Natural killer cell (primary cell): Measurements from ENCODE around the gene TMTC2. TPM values are rescaled to one million over a fixed set of nuclear protein-coding genes. Genes with fewer than 3 reads are reported as not detected.

Source experiments
- ATAC-seq, 3 donors: fragments of 150-1000 bp in 2 of 3; fragments of 200-7000 bp in 1 of 3; cut with Tn5 transposase; 1 replicate in 1 of 3; 2 replicates in 2 of 3; pipeline ENCODE4 v1.10.0; 2021; ENCODE audit warnings: mild to moderate bottlenecking in 2 of 3, moderate library complexity in 2 of 3
- DNase-seq, 2 donors: peaks; one replicate each; pipeline versions ENCODE4 v3.0.0 to v3.0.0-alpha.2; 2013 to 2021; ENCODE audit warnings: mixed read lengths in 1 of 2
- H3K27ac ChIP-seq: one replicate; pipeline ENCODE4 v1.5.1; 2013; ENCODE audit warnings: mild to moderate bottlenecking, low read length
- H3K27me3 ChIP-seq: one replicate; pipeline ENCODE4 v1.6.1; 2013; ENCODE audit warnings: low read length; ENCODE audit not compliant: control insufficient read depth, insufficient read depth
- H3K36me3 ChIP-seq: one replicate; pipeline ENCODE4 v1.6.1; 2013; ENCODE audit warnings: low read length; ENCODE audit not compliant: control insufficient read depth, insufficient read depth
- H3K4me1 ChIP-seq: one replicate; pipeline ENCODE4 v1.6.1; 2013; ENCODE audit warnings: low read length; ENCODE audit not compliant: control insufficient read depth, insufficient read depth
- H3K4me3 ChIP-seq: one replicate; pipeline ENCODE4 v1.5.1; 2013; ENCODE audit warnings: low read length
- H3K9me3 ChIP-seq: one replicate; pipeline ENCODE4 v1.6.1; 2013; ENCODE audit warnings: low read length; ENCODE audit not compliant: control insufficient read depth, insufficient read depth
- H3K27ac Mint-ChIP-seq, 2 donors: one replicate each; pipeline ENCODE4 v1.8.0; 2022; ENCODE audit warnings: mild to moderate bottlenecking in 2 of 2, mixed read lengths in 2 of 2, moderate library complexity in 1 of 2
- H3K27me3 Mint-ChIP-seq, 2 donors: one replicate each; pipeline ENCODE4 v1.8.0; 2022; ENCODE audit warnings: low read depth in 2 of 2, mixed read lengths in 2 of 2
- H3K36me3 Mint-ChIP-seq: one replicate; pipeline ENCODE4 v1.8.0; 2022; ENCODE audit warnings: mixed read lengths
- H3K4me1 Mint-ChIP-seq, 2 donors: one replicate each; pipeline ENCODE4 v1.8.0; 2022; ENCODE audit warnings: mixed read lengths in 2 of 2
- H3K4me3 Mint-ChIP-seq: one replicate; pipeline ENCODE4 v1.8.0; 2022; ENCODE audit warnings: mild to moderate bottlenecking, moderate library complexity, mixed read lengths
- H3K9me3 Mint-ChIP-seq, 2 donors: one replicate each; pipeline ENCODE4 v1.8.0; 2022; ENCODE audit warnings: mixed read lengths in 2 of 2
- CTCF ChIP-seq: fragments of 200-600 bp; IDR thresholded peaks from one replicate; pipeline ENCODE4 v1.8.0; 2022; ENCODE audit warnings: antibody characterized with exemption
- WGBS: methylation state at CpG from one replicate; pipeline ENCODE4 v1.1.7; 2013; ENCODE audit warnings: missing lambda C conversion rate; ENCODE audit not compliant: insufficient coverage; 5-methylcytosine and 5-hydroxymethylcytosine counted together
- intact Hi-C: fragments of 100-400 bp; cut with micrococcal nuclease; formaldehyde crosslinking; loops from one replicate; pipeline ENCODE4 v1.14.2; 2022
- total RNA-seq, 4 donors: library from RNA; stranded (reverse); fragments of 120-200 nt in 1 of 4; gene quantifications; one replicate each; pipeline versions ENCODE4 v1.2.3 to v1.2.4, GENCODE V29; 2013 to 2022

The TMTC2 gene
- total RNA-seq, 3 donors from 2014 or later (not counting 1 experiment from before 2014, with no cell fraction given) = 1.4 to 2.3 (median 1.6) TPM

DNA sequence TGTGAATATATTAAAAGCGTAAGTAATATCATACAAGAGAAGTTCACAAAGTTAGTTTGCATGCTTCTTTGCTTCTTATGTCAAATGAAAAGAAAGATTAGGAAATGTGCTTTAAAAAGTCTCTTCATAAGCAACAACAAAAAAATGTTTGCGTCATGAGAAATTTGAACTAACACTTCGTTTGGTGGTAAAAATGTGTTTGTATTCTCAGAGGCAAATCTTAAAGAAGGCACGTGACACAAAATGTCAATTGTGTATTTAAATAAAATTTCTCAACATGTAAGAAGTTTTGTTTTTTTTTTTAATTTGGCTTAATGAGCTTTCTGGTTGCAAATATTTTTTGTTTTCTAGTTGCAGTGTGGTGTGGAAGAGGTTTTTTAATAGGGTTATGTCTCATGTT, 93.8 kb downstream of the TMTC2 start:
- Histone ChIP-seq H3K36me3 (no peaks in the 10 kb centered on the region), H3K27me3 (no peaks in the 10 kb centered on the region), H3K27ac (no peak overlapping the region), H3K4me3 (no peak overlapping the region), H3K9me3 (no peaks in the 10 kb centered on the region), H3K4me1 (no peaks in the 10 kb centered on the region)
- Mint-ChIP-seq H3K36me3 (no peaks in the 10 kb centered on the region), H3K27me3 (no peaks in the 10 kb centered on the region), H3K4me3 (no peak overlapping the region), H3K4me1 (no peaks in the 10 kb centered on the region), H3K9me3 (no peaks in the 10 kb centered on the region), H3K27ac (no peak overlapping the region)
- intact Hi-C loops = no loop called here
- 90% methylated on average over 4 of the region's 4 CpGs for WGBS
- ATAC-seq (no peak), DNase-seq (no peak)
- TF ChIP-seq CTCF = no peak

DNA sequence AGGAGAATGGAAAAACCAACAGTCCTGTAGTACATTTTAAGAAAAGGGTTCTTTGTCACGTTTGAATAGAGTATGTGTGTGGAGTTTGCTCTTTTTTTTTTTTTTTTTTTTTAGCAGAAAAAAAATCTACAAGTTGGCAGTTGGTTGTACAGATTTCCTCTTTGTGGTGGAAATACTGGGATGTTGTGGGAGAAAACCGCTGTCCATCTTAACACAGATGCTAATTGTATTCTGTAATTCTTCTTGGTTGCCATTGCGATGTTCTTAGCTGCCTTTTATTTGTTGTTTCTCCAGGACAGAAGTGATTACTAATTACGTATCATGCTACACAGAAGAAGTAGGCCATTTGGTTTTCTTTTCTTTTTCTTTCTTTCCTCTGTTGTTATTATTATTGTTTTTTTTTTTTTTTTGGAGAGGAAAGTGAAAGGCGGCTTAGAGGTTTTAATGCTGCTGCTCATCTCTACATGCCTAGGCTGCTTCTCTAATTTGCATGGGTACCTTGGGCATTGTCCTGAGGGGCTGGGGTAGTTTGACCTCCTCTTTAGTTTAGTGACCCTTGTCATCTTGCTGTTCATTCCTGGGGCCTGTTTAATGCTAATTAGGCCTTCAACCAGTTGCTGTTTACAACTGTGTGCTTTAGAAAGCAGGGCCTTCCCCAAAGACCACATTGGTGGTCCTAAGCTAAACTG, 94.7 kb downstream of the TMTC2 start:
- DNase-seq = no peak
- Histone ChIP-seq H3K27ac (no peak overlapping the region), H3K4me3 (no peak overlapping the region), H3K9me3 (no peaks in the 10 kb centered on the region), H3K36me3 (no peaks in the 10 kb centered on the region), H3K4me1 (no peaks in the 10 kb centered on the region), H3K27me3 (no peaks in the 10 kb centered on the region)
- ATAC-seq = no peak
- H3K9me3 Mint-ChIP-seq = peaks cover 0 to 2% of the 10 kb centered on the region in 2 donors
- H3K27me3 Mint-ChIP-seq = no peaks in the 10 kb centered on the region
- intact Hi-C loops = no loop called here
- no peaks in the 10 kb centered on the region for H3K36me3 Mint-ChIP-seq
- no peak overlapping the region for H3K27ac Mint-ChIP-seq
- no peak overlapping the region for H3K4me3 Mint-ChIP-seq
- H3K4me1 Mint-ChIP-seq = no peaks in the 10 kb centered on the region
- no peak for TF ChIP-seq CTCF
- WGBS = 49% methylated on average over 5 of the region's 5 CpGs

DNA sequence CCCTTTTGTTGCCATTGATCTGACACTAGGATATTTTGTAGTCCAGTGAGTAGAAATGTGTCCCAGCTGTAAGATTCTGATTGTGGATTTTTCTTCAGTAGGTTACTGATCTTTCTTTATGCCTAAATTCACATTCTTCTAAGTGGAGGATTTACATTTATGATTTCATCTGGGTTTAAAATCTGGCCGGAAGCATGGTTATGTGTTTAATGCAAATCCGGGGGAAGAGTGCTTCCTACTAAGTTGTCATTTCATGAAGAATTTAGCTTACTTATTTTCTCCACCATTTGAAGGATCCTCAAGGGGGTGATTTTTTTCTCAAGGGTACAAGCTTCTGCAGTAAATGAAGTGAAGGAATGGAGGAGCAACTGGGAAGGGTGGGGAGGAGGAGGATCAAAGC, 96.7 kb downstream of the TMTC2 start:
- H3K27me3 Mint-ChIP-seq = no peaks in the 10 kb centered on the region
- no peak overlapping the region for H3K4me3 ChIP-seq
- H3K27me3 ChIP-seq = no peaks in the 10 kb centered on the region
- TF ChIP-seq CTCF = no peak
- peaks cover 0 to 2% of the 10 kb centered on the region in 2 donors for H3K9me3 Mint-ChIP-seq
- H3K36me3 Mint-ChIP-seq = no peaks in the 10 kb centered on the region
- no peaks in the 10 kb centered on the region for H3K4me1 ChIP-seq
- no CpG with 5 or more reads among the region's 2 CpGs for WGBS
- H3K27ac Mint-ChIP-seq = no peak overlapping the region
- DNase-seq (no peak), ATAC-seq (no peak)
- H3K4me3 Mint-ChIP-seq = no peak overlapping the region
- H3K4me1 Mint-ChIP-seq = no peaks in the 10 kb centered on the region
- no peaks in the 10 kb centered on the region for H3K36me3 ChIP-seq
- intact Hi-C loops = no loop called here
- no peaks in the 10 kb centered on the region for H3K9me3 ChIP-seq
- no peak overlapping the region for H3K27ac ChIP-seq

DNA sequence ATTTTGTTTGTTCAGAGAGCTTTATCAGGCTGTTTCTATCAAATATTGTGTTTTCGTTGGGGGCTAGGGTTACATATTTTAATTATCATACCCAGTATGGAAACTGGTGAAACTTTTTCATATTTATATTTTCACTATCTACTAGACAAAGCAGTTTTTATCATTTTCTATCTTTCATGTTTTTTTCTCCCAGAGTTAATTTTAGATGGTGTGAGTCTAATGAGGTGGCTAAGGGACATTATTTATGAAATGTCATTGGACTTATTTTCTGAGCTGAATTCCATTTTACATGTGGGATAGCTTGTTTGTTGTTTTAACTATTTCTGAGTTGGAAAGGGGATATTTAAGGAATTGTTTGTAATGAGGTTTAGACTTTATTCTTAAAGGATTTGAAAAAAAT, 100.3 kb downstream of the TMTC2 start:
- ATAC-seq = no peak
- intact Hi-C loops = no loop called here
- H3K9me3 Mint-ChIP-seq = peaks cover 0 to 2% of the 10 kb centered on the region in 2 donors
- H3K4me3 Mint-ChIP-seq = no peak overlapping the region
- H3K9me3 ChIP-seq = no peaks in the 10 kb centered on the region
- no peaks in the 10 kb centered on the region for H3K27me3 Mint-ChIP-seq
- DNase-seq = no peak
- H3K27me3 ChIP-seq = no peaks in the 10 kb centered on the region
- no peak overlapping the region for H3K27ac Mint-ChIP-seq
- no peak overlapping the region for H3K4me3 ChIP-seq
- H3K4me1 Mint-ChIP-seq = no peaks in the 10 kb centered on the region
- H3K27ac ChIP-seq = no peak overlapping the region
- no CpG with 5 or more reads among the region's 1 CpG for WGBS
- H3K36me3 Mint-ChIP-seq = no peaks in the 10 kb centered on the region
- no peaks in the 10 kb centered on the region for H3K36me3 ChIP-seq
- no peak for TF ChIP-seq CTCF
- H3K4me1 ChIP-seq = no peaks in the 10 kb centered on the region
